Measurements from ENCODE around the gene DCLK2. TPM values are rescaled to one million over a fixed set of nuclear protein-coding genes. Genes with fewer than 3 reads are reported as not detected.

Gene DCLK2
- total RNA-seq, 2 experiments from 2014 or later: not detected

- CTCF ChIA-PET (ENCODE audit: unreplicated experiment): no interaction called here
- H3K36me3 ChIP-seq (ENCODE audit: insufficient read depth, low read length): no peaks in the 10 kb centered on the region
- H3K27ac ChIP-seq (ENCODE audit: low read depth, low read length, poor library complexity, severe bottlenecking): no peak overlapping the region
- no peaks in the 10 kb centered on the region for H4K20me1 ChIP-seq (ENCODE audit: insufficient read depth, low read length)
- intact Hi-C loops (cut with micrococcal nuclease; ENCODE audit: unreplicated experiment): no loop called here
- DNase-seq (ENCODE audit: low spot score): no peak
- H3K4me1 ChIP-seq (ENCODE audit: insufficient read depth, low read length, poor library complexity, severe bottlenecking): no peaks in the 10 kb centered on the region
- no peak overlapping the region for H3K4me2 ChIP-seq (ENCODE audit: low read length)
- H3K9me2 ChIP-seq (ENCODE audit: insufficient read depth, low read length): no peaks in the 10 kb centered on the region
- POLR2A ChIA-PET: no interaction called here
- no peak for TF ChIP-seq EZH2phosphoT487 (IDR thresholded peaks at IDR 0.05; ENCODE audit: borderline replicate concordance, low read depth, low read length)
- no peak for TF ChIP-seq CTCF (conservative IDR thresholded peaks at IDR 0.05; ENCODE audit: low read length)
- no peak overlapping the region for H2AFZ ChIP-seq (ENCODE audit: low read length)
- H3K4me3 ChIP-seq (ENCODE audit: low read depth, low read length, poor library complexity, severe bottlenecking): no peak overlapping the region
- no TSS peak for BruUV-seq (replicated peaks)
- no peaks in the 10 kb centered on the region for H3K9me3 ChIP-seq (ENCODE audit: low read length)
- no peaks in the 10 kb centered on the region for H3K79me2 ChIP-seq (ENCODE audit: insufficient read depth, low read depth, low read length)
These were observed 95.2 kb downstream of the DCLK2 start for GRCh38 chr4:150173432-150173861.

- no peak for DNase-seq (ENCODE audit: low spot score)
- CTCF ChIA-PET (ENCODE audit: unreplicated experiment): no interaction called here
- Histone ChIP-seq H3K36me3 (ENCODE audit: insufficient read depth, low read length) (no peaks in the 10 kb centered on the region), H4K20me1 (ENCODE audit: insufficient read depth, low read length) (no peaks in the 10 kb centered on the region), H3K79me2 (ENCODE audit: insufficient read depth, low read depth, low read length) (no peaks in the 10 kb centered on the region), H3K4me1 (ENCODE audit: insufficient read depth, low read length, poor library complexity, severe bottlenecking) (no peaks in the 10 kb centered on the region), H3K27ac (ENCODE audit: low read depth, low read length, poor library complexity, severe bottlenecking) (no peak overlapping the region), H2AFZ (ENCODE audit: low read length) (no peak overlapping the region), H3K9me3 (ENCODE audit: low read length) (no peaks in the 10 kb centered on the region), H3K4me3 (ENCODE audit: low read depth, low read length, poor library complexity, severe bottlenecking) (no peak overlapping the region), H3K9me2 (ENCODE audit: insufficient read depth, low read length) (no peaks in the 10 kb centered on the region), H3K4me2 (ENCODE audit: low read length) (no peak overlapping the region)
- intact Hi-C loops (cut with micrococcal nuclease; ENCODE audit: unreplicated experiment): no loop called here
- TF ChIP-seq EZH2phosphoT487 (IDR thresholded peaks at IDR 0.05; ENCODE audit: borderline replicate concordance, low read depth, low read length) (no peak), CTCF (conservative IDR thresholded peaks at IDR 0.05; ENCODE audit: low read length) (no peak)
- POLR2A ChIA-PET: no interaction called here
- no TSS peak for BruUV-seq (replicated peaks)
These were observed 95.7 kb downstream of the DCLK2 start for GRCh38 chr4:150173982-150174398.

- H3K79me2 ChIP-seq (ENCODE audit: insufficient read depth, low read depth, low read length): no peaks in the 10 kb centered on the region
- H3K9me2 ChIP-seq (ENCODE audit: insufficient read depth, low read length): no peaks in the 10 kb centered on the region
- no peaks in the 10 kb centered on the region for H3K9me3 ChIP-seq (ENCODE audit: low read length)
- no peak for DNase-seq (ENCODE audit: low spot score)
- ChIA-PET POLR2A (no interaction called here), CTCF (ENCODE audit: unreplicated experiment) (no interaction called here)
- H2AFZ ChIP-seq (ENCODE audit: low read length): no peak overlapping the region
- H3K36me3 ChIP-seq (ENCODE audit: insufficient read depth, low read length): no peaks in the 10 kb centered on the region
- no peaks in the 10 kb centered on the region for H4K20me1 ChIP-seq (ENCODE audit: insufficient read depth, low read length)
- intact Hi-C loops (cut with micrococcal nuclease; ENCODE audit: unreplicated experiment): no loop called here
- H3K27ac ChIP-seq (ENCODE audit: low read depth, low read length, poor library complexity, severe bottlenecking): no peak overlapping the region
- H3K4me3 ChIP-seq (ENCODE audit: low read depth, low read length, poor library complexity, severe bottlenecking): no peak overlapping the region
- TF ChIP-seq CTCF (conservative IDR thresholded peaks at IDR 0.05; ENCODE audit: low read length) (no peak), EZH2phosphoT487 (IDR thresholded peaks at IDR 0.05; ENCODE audit: borderline replicate concordance, low read depth, low read length) (no peak)
- H3K4me1 ChIP-seq (ENCODE audit: insufficient read depth, low read length, poor library complexity, severe bottlenecking): no peaks in the 10 kb centered on the region
- no TSS peak for BruUV-seq (replicated peaks)
- H3K4me2 ChIP-seq (ENCODE audit: low read length): no peak overlapping the region
These were observed 98.3 kb downstream of the DCLK2 start for GRCh38 chr4:150176547-150176946.

All from OCI-LY7 (cell line).